Measurements from ENCODE around the gene SLC24A3. TPM values are rescaled to one million over a fixed set of nuclear protein-coding genes. Genes with fewer than 3 reads are reported as not detected.

The SLC24A3 gene
- total RNA-seq, 1 experiment from 2014 or later, result 46.0 TPM

DNA sequence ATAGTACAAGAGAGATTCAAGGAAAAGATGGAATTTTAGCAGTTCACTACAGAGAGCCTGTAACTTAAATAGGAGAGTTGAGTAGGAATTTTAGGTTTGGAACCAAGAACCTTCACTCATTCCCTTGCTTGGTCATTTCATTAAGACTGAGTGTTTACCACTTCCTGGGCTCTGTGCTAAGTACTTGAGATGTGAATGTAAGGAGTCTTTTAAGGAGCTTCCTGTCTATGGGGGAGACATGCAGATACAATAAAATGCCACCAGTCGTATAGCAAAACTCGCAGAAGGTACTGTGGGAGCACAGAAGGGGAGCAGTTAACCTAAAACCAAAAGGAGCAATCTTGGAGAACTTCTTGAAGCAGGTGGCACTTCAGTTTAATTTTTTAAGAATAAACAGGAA, 204.2 kb downstream of the SLC24A3 start:
- BruUV-seq (replicated peaks), result no TSS peak
- POLR2A ChIA-PET (ENCODE audit: low non-redundant PET), result no interaction called here
- no peak for TF ChIP-seq EZH2 (IDR thresholded peaks at IDR 0.05; ENCODE audit: borderline replicate concordance, low read depth, low read length, poor library complexity, severe bottlenecking)
- peak; percentile 42 for DNase-seq (ENCODE audit: low spot score)
- no peak overlapping the region for H3K4me3 ChIP-seq (ENCODE audit: low read depth, low read length, poor library complexity, severe bottlenecking)
- CTCF ChIA-PET, result no interaction called here
- peaks cover 14% of the 10 kb centered on the region for H3K4me1 ChIP-seq (ENCODE audit: insufficient read depth, low read length, poor library complexity, severe bottlenecking)
- intact Hi-C loops (cut with micrococcal nuclease; ENCODE audit: unreplicated experiment), result loop anchor here (10.0 kb wide), 1 partner anchor 168 kb away; no protein-coding TSS in a partner anchor
- no peaks in the 10 kb centered on the region for H3K27me3 ChIP-seq (replicated peaks; ENCODE audit: insufficient read depth, low read depth, low read length, poor library complexity)
- no peaks in the 10 kb centered on the region for H3K9me3 ChIP-seq (ENCODE audit: low read depth, low read length, poor library complexity, severe bottlenecking)
- peak overlapping the region; percentile 29 for H3K27ac ChIP-seq (ENCODE audit: low read depth, low read length, poor library complexity, severe bottlenecking)
- peaks cover 8% of the 10 kb centered on the region for H3K36me3 ChIP-seq (ENCODE audit: insufficient read depth, low read length, poor library complexity, severe bottlenecking)

DNA sequence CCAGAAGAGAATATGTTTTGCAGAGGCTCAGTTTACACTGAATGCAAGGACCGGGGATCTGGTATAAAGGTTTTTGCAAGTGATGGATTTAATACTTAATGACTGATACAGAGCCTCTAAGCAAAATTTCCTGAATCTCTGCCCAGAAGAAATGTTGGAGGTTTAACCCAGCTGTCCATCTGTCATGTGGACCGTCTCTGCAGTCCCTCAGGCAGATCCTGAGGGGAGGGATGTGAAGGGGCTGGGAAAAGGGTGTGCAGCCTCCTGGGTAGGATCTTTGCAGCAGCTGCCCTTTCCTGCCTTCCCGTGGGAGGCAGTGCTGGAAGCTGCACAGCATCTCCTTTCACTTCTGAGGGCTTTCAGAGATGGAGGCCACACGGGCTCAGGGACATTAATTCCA, 207.0 kb downstream of the SLC24A3 start:
- Histone ChIP-seq H3K4me3 (ENCODE audit: low read depth, low read length, poor library complexity, severe bottlenecking) (no peak overlapping the region), H3K36me3 (ENCODE audit: insufficient read depth, low read length, poor library complexity, severe bottlenecking) (peaks cover 8% of the 10 kb centered on the region), H3K4me1 (ENCODE audit: insufficient read depth, low read length, poor library complexity, severe bottlenecking) (peaks cover 32% of the 10 kb centered on the region), H3K27me3 (replicated peaks; ENCODE audit: insufficient read depth, low read depth, low read length, poor library complexity) (no peaks in the 10 kb centered on the region), H3K9me3 (ENCODE audit: low read depth, low read length, poor library complexity, severe bottlenecking) (no peaks in the 10 kb centered on the region), H3K27ac (ENCODE audit: low read depth, low read length, poor library complexity, severe bottlenecking) (no peak overlapping the region)
- DNase-seq (ENCODE audit: low spot score), result no peak
- intact Hi-C loops (cut with micrococcal nuclease; ENCODE audit: unreplicated experiment), result loop anchor here (10.0 kb wide), 1 partner anchor 165 kb away; no protein-coding TSS in a partner anchor
- no peak for TF ChIP-seq EZH2 (IDR thresholded peaks at IDR 0.05; ENCODE audit: borderline replicate concordance, low read depth, low read length, poor library complexity, severe bottlenecking)
- TF ChIP-seq, protein P1, sequence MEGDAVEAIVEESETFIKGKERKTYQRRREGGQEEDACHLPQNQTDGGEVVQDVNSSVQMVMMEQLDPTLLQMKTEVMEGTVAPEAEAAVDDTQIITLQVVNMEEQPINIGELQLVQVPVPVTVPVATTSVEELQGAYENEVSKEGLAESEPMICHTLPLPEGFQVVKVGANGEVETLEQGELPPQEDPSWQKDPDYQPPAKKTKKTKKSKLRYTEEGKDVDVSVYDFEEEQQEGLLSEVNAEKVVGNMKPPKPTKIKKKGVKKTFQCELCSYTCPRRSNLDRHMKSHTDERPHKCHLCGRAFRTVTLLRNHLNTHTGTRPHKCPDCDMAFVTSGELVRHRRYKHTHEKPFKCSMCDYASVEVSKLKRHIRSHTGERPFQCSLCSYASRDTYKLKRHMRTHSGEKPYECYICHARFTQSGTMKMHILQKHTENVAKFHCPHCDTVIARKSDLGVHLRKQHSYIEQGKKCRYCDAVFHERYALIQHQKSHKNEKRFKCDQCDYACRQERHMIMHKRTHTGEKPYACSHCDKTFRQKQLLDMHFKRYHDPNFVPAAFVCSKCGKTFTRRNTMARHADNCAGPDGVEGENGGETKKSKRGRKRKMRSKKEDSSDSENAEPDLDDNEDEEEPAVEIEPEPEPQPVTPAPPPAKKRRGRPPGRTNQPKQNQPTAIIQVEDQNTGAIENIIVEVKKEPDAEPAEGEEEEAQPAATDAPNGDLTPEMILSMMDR (conservative IDR thresholded peaks at IDR 0.05; ENCODE audit: low read depth, low read length), result no peak
- POLR2A ChIA-PET (ENCODE audit: low non-redundant PET), result interaction anchor here (0.6 kb wide), 1 partner anchor 101 kb away, joined by 4 read pairs; no protein-coding TSS in a partner anchor
- CTCF ChIA-PET, result no interaction called here
- BruUV-seq (replicated peaks), result no TSS peak

DNA sequence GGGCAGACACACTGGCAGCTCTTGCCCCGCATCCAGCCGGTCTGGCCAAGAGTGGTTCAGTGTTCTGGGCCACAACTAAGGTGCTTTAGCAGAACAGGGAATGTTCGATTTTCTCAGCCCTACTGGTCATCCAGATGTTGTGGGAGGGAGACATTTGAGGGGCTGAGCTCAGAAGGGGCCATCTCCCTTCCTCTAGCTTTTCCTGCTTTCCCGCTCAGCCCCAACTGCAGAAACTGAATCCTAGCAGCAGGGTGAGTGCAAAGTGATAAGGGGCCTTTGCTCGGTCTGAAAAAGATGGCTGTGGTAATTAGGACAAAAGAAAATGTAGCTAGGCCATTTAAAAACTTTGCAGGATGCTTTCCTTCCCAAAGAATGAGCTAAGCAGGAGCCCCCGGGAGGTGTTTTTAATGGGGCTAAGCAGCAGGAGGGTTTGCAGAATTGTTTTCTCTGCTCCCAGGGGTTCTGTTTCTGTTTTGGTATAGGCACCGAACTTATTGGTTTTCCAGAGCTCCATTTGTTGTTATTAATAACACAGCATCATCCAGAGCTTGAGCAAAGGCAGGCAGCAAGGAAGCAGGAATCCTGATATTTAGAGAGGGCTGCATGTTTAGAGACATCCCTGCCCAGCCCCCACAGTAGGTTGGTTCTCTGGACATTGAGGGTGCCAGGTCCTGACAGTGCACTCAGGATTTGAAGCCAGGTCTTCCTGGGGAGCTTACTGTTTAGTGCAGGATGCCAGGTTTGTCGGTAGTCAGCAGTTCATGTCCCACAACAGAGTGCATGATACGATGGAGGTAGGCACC, 210.9 kb downstream of the SLC24A3 start:
- TF ChIP-seq EZH2 (IDR thresholded peaks at IDR 0.05; ENCODE audit: borderline replicate concordance, low read depth, low read length, poor library complexity, severe bottlenecking), result no peak
- TF ChIP-seq, protein P1 (conservative IDR thresholded peaks at IDR 0.05; ENCODE audit: low read depth, low read length), result no peak
- peaks cover under 1% of the 10 kb centered on the region for H3K36me3 ChIP-seq (ENCODE audit: insufficient read depth, low read length, poor library complexity, severe bottlenecking)
- BruUV-seq (replicated peaks), result no TSS peak
- DNase-seq (ENCODE audit: low spot score), result peak; percentile 43
- no peak overlapping the region for H3K4me3 ChIP-seq (ENCODE audit: low read depth, low read length, poor library complexity, severe bottlenecking)
- POLR2A ChIA-PET (ENCODE audit: low non-redundant PET), result no interaction called here
- intact Hi-C loops (cut with micrococcal nuclease; ENCODE audit: unreplicated experiment), result no loop called here
- CTCF ChIA-PET, result no interaction called here
- H3K27ac ChIP-seq (ENCODE audit: low read depth, low read length, poor library complexity, severe bottlenecking), result peak overlapping the region; percentile 49
- H3K4me1 ChIP-seq (ENCODE audit: insufficient read depth, low read length, poor library complexity, severe bottlenecking), result peaks cover 21% of the 10 kb centered on the region
- no peaks in the 10 kb centered on the region for H3K9me3 ChIP-seq (ENCODE audit: low read depth, low read length, poor library complexity, severe bottlenecking)
- no peaks in the 10 kb centered on the region for H3K27me3 ChIP-seq (replicated peaks; ENCODE audit: insufficient read depth, low read depth, low read length, poor library complexity)
